ENCODE measurements around the gene MYH15. TPM values are rescaled to one million over a fixed set of nuclear protein-coding genes. Genes with fewer than 3 reads are reported as not detected.

MYH15 gene
- total RNA-seq, 1 donor, result 0.84 TPM

DNA sequence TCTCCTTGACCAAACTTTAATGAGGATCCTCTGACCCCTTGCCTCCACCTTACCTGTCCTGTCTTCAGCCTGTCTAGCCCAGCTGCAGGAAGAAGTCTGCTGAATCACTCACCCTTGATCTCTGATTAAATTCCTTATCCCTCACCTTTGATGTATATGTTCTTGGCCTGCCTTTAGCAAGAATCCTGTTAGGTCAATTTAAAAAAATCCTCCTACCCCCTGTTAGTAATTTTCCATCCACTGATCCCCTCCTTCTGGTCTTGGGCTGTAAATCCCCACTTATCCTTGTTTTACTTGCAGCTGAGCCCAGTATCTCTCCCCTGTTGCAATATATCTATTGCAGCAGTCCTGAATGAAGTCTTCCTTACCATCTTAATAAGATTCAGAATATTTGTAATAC lies 39.0 kb downstream of the MYH15 start:
- no peak overlapping the region for H3K4me3 ChIP-seq (ENCODE audit: low read length)
- H3K9me3 ChIP-seq (ENCODE audit: low read depth, low read length), result no peaks in the 10 kb centered on the region
- H3K27me3 ChIP-seq (ENCODE audit: insufficient read depth, low read length), result no peaks in the 10 kb centered on the region
- H3K4me1 ChIP-seq (ENCODE audit: insufficient read depth, low read length), result no peaks in the 10 kb centered on the region

DNA sequence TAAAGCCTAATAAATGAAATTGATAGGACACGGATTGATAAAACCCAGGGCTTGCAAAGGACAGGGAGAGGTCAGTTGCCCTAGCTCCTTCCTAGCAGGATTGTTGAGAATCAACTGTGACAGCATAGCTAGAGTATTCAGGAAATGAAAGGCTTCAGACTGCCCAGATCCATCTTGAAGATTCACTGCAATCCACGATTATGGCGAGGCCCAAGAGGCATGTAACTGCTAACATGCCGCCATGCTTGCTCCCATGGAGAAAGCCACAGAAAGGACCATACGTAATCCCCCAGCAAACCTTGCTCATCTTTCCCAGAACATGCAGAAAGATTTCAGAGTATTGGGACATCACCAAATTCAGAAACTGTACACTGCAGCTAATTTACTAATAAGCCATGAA lies 41.3 kb downstream of the MYH15 start:
- Histone ChIP-seq H3K4me1 (ENCODE audit: insufficient read depth, low read length) (no peaks in the 10 kb centered on the region), H3K4me3 (ENCODE audit: low read length) (no peak overlapping the region), H3K27me3 (ENCODE audit: insufficient read depth, low read length) (no peaks in the 10 kb centered on the region), H3K9me3 (ENCODE audit: low read depth, low read length) (no peaks in the 10 kb centered on the region)

DNA sequence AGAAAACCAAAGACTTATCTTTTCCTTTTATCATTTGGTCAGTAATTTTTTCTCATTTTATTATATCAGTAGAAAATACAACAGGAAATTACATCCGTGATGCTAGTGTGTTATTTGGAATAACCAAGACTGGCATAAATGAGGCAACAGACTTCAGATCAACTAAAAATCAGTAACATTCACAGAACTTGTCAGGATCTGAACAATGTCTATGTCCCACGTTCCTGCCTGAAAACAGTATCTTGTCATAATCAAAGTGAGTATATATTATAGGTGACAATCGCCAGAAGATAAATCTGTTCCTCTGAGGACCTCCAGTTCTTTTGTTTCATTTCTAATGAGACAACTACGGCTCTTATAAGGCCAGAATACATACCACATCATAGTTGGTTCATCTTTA lies 41.8 kb downstream of the MYH15 start:
- Histone ChIP-seq H3K9me3 (ENCODE audit: low read depth, low read length) (no peaks in the 10 kb centered on the region), H3K4me3 (ENCODE audit: low read length) (no peak overlapping the region), H3K4me1 (ENCODE audit: insufficient read depth, low read length) (no peaks in the 10 kb centered on the region), H3K27me3 (ENCODE audit: insufficient read depth, low read length) (no peaks in the 10 kb centered on the region)

DNA sequence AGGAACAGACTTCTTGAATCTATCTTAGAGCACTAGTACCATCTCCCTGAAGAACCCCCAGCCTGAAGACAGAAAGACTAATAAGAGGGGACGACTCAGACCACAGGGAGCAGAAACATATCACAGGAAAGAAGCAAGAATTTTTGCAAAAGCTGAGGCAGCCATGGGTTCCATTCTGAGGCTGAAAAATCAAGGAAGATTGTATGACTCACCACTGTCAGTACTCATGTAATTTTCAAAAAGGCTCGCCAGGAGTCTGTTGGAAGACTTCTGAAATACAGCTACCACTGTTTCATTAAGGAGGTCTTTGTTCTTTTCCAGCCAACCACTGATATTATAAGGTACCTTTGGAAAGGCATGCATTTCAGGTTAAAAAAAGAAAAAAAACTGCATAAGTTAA lies 47.5 kb downstream of the MYH15 start:
- Histone ChIP-seq H3K9me3 (ENCODE audit: low read depth, low read length) (no peaks in the 10 kb centered on the region), H3K4me1 (ENCODE audit: insufficient read depth, low read length) (no peaks in the 10 kb centered on the region), H3K27me3 (ENCODE audit: insufficient read depth, low read length) (no peaks in the 10 kb centered on the region)

DNA sequence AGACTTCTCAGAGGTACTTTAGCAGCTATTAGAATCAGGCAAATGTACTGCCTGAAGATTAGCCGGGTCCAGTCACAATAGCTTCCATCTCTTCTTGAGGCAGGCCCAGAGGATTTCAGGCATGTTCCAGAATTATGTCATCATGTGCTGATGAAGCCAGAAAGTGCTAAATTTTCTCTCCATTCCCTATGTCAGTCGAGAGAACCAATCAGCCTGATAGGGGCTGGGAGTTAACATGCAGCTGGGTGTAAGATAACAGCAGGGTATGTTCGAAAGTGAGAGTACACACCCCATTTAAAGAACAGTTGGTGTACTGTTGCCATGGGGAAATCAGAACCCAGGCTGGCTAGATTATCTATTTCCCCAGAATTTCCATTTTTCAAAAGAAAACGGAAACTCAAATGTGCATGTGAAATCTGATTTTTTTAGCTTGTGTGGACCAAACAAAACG lies 48.7 kb downstream of the MYH15 start:
- Histone ChIP-seq H3K27me3 (ENCODE audit: insufficient read depth, low read length) (no peaks in the 10 kb centered on the region), H3K9me3 (ENCODE audit: low read depth, low read length) (no peaks in the 10 kb centered on the region), H3K4me1 (ENCODE audit: insufficient read depth, low read length) (no peaks in the 10 kb centered on the region), H3K4me3 (ENCODE audit: low read length) (no peak overlapping the region)

More for the DNA sequence above, 47.5 kb downstream of the MYH15 start:
- no peak overlapping the region for H3K4me3 ChIP-seq (ENCODE audit: low read length)

DNA sequence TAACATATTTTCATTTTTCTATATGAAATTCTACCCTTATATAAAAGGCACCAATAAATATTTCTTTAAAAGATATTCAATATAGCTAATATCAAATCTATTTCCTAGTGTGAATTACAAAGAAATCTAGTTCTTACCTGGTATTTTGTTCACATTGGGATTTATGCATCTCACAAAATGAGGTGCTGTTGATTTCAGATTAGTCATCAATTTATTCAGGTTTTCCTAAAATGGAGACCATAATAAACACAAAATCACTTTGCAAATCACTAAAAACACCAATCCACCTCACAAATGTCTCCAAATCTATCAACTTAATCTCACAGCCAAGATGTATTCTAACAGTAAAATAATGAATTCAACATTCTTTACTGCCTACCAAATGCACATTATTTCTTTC lies 51.2 kb downstream of the MYH15 start:
- no peaks in the 10 kb centered on the region for H3K4me1 ChIP-seq (ENCODE audit: insufficient read depth, low read length)
- no peaks in the 10 kb centered on the region for H3K9me3 ChIP-seq (ENCODE audit: low read depth, low read length)
- H3K27me3 ChIP-seq (ENCODE audit: insufficient read depth, low read length), result no peaks in the 10 kb centered on the region
- H3K4me3 ChIP-seq (ENCODE audit: low read length), result no peak overlapping the region

DNA sequence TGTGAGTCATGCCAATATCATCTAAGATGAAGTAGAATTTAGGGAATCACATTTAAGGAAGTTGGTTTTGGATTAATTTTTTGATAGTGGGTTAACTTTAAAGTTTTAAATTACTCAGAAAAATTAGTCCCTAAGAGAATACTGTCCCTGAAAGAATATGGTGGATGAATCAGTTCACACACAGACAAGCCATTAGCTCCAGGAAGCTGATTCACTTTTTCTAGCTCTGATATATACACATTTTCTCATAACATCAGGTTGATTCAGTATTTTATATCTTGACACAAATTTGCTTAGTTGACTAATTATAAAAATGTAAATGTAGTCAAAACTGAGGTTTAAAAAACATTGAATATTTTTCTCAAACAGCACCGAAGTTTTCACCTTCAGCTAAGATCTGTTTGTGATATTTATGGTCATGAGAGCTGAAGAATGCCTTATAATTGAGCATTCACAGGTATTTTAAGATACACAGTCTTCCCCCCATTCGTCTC lies 55.1 kb downstream of the MYH15 start:
- no peak overlapping the region for H3K4me3 ChIP-seq (ENCODE audit: low read length)
- no peaks in the 10 kb centered on the region for H3K4me1 ChIP-seq (ENCODE audit: insufficient read depth, low read length)
- no peaks in the 10 kb centered on the region for H3K27me3 ChIP-seq (ENCODE audit: insufficient read depth, low read length)
- peaks cover 3% of the 10 kb centered on the region for H3K9me3 ChIP-seq (ENCODE audit: low read depth, low read length)

DNA sequence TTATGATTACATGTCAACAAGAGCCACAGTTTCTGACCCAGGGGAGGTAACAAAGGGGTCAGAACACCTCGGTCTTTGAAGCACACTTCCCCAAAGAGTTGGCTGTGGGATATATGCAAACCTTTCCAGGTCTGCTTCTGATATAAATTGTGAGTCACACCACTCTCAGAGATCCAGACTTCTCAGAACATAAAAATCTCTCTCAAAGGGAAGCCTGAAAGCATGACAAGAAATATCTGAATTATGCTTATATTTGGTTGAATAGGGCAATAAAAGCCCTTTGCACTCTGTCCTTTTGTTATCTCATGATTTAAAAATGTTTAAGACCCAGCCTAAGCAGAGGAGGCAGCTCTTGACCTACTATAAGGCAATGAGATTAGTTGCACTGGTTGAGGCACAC lies 56.8 kb downstream of the MYH15 start:
- Histone ChIP-seq H3K4me1 (ENCODE audit: insufficient read depth, low read length) (no peaks in the 10 kb centered on the region), H3K27me3 (ENCODE audit: insufficient read depth, low read length) (no peaks in the 10 kb centered on the region), H3K4me3 (ENCODE audit: low read length) (no peak overlapping the region), H3K9me3 (ENCODE audit: low read depth, low read length) (peaks cover 19% of the 10 kb centered on the region)

DNA sequence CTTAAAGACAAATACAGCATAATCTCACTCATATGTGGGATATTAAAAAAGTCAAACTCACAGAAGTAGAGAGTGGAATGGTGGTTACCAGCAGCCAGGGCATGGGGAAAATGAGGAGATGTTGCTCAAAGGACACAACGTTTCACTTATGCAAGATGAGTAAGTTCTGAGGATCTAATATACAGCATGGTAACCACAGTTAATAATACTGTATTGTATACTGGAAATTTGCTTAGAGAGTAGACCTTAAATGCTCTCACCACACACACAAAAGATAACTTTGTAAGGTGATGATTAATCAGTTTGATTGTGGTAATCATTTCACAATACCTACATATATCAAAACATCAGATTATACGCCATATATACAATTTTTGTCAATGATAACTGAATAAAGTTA lies 60.0 kb downstream of the MYH15 start:
- Histone ChIP-seq H3K27me3 (ENCODE audit: insufficient read depth, low read length) (no peaks in the 10 kb centered on the region), H3K4me3 (ENCODE audit: low read length) (no peak overlapping the region), H3K9me3 (ENCODE audit: low read depth, low read length) (peaks cover 44% of the 10 kb centered on the region), H3K4me1 (ENCODE audit: insufficient read depth, low read length) (no peaks in the 10 kb centered on the region)

DNA sequence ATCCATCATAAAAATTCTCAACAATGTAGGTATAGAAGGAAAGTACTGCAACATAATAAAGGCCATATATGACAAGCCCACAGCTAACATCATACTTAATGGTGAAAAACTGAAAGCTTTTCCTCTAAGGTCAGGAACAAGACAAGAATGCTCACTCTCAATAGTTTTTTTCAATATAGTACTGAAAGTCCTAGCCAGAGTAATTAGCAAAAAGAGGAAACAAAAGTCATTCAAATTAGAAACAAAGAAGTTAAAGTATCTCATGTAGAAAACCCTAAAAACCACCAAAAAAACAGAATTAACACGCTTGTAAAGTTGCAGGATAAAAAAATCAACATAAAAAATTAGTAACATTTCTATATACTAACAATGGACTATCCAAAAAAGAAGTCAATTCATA lies 61.8 kb downstream of the MYH15 start:
- no peaks in the 10 kb centered on the region for H3K27me3 ChIP-seq (ENCODE audit: insufficient read depth, low read length)
- no peak overlapping the region for H3K4me3 ChIP-seq (ENCODE audit: low read length)
- no peaks in the 10 kb centered on the region for H3K4me1 ChIP-seq (ENCODE audit: insufficient read depth, low read length)
- H3K9me3 ChIP-seq (ENCODE audit: low read depth, low read length), result peaks cover 44% of the 10 kb centered on the region

DNA sequence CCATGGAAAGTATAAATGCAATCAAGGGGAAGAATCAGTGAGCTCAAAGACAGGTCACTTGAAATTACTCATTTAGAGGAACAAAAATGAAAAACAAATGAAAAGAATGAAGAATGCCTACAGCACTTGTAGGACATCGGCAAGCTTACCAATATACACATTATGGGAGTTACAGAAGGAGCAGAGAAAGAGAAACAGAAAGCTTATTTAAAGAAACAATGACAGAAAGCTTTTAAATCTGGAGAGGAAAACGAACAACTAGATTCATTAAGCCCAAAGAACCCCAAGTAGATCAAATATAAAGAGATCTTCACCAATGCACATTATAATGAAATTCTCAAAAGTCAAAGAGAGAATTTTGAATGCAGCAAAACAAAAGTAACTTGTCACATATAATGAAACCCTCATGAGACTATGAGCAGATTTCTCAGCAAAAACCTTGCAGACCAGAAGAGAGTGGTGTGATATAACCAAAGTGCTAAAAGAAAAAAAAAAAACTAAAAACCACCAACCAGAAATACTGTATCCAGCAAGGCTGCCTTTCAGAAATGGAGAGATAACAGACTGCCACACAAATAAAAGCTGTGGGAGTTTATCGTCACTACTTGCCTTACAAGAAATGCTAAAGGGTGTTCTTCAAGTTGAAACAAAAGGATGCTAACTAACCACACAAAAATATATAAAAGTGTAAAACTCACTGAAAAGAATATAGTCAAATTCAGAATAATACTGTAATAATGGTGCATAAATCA lies 63.1 kb downstream of the MYH15 start:
- Histone ChIP-seq H3K9me3 (ENCODE audit: low read depth, low read length) (peaks cover 44% of the 10 kb centered on the region), H3K4me3 (ENCODE audit: low read length) (no peak overlapping the region), H3K4me1 (ENCODE audit: insufficient read depth, low read length) (no peaks in the 10 kb centered on the region), H3K27me3 (ENCODE audit: insufficient read depth, low read length) (no peaks in the 10 kb centered on the region)

DNA sequence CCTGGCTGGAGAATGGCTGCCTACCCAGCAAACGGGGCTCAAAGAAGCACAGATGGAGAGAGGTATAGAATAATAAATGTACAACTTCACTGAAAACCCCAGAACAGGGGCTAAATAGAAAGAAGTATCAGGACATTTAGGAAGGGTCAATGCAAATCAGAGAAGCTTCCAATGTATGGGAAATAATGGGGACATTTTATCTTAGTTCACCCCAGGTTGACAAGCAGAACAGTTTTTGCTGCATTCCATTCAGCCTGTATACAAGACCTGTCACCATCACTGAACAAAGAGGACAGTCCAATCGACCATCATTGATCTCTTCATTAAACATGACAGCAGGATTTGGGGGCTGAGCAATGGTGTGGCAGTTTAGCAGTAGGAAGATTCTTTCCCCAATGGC lies 68.1 kb downstream of the MYH15 start:
- Histone ChIP-seq H3K27me3 (ENCODE audit: insufficient read depth, low read length) (no peaks in the 10 kb centered on the region), H3K9me3 (ENCODE audit: low read depth, low read length) (peaks cover 12% of the 10 kb centered on the region), H3K4me3 (ENCODE audit: low read length) (no peak overlapping the region), H3K4me1 (ENCODE audit: insufficient read depth, low read length) (no peaks in the 10 kb centered on the region)

DNA sequence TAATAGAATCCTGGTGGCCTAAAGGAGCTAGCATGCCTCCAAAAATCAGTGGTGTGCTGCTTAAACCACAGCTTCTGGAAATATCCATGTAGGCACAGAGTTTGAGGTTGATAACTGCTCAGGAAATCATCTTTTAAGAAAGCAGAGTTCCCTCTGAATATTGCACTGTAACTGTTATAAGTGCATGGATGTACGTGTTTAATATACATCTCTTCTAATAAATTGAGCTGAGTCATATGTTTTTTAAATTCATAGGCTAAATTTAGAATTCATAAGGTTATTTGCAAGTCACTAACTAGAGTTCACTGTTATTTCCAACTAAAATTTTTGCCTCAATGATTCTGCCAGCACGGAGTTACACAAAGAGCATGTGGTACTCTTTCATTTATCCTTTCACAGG lies 68.9 kb downstream of the MYH15 start:
- Histone ChIP-seq H3K9me3 (ENCODE audit: low read depth, low read length) (peaks cover 4% of the 10 kb centered on the region), H3K4me3 (ENCODE audit: low read length) (no peak overlapping the region), H3K4me1 (ENCODE audit: insufficient read depth, low read length) (no peaks in the 10 kb centered on the region), H3K27me3 (ENCODE audit: insufficient read depth, low read length) (no peaks in the 10 kb centered on the region)

DNA sequence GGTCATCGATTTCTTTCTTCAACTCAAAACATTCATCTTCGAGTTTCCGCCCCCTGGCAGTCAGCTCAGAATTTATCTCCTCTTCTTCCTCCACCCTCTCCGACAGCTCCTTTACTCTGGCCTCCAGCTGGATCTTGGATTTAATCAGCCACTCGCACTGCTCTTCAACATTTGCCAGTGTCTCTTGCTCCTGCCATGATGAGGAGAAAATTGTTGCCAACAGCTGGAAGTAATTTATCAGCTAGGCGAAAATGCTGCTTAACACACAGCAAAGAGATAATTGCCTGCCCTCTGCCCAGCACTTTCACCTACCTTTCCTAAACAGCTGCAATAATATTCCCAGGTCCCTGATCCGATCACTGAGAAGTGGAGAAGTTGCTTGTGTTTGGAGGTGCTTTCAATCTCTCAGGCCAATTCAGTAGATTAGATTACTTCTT lies 69.3 kb downstream of the MYH15 start:
- Histone ChIP-seq H3K27me3 (ENCODE audit: insufficient read depth, low read length) (no peaks in the 10 kb centered on the region), H3K9me3 (ENCODE audit: low read depth, low read length) (peaks cover under 1% of the 10 kb centered on the region), H3K4me3 (ENCODE audit: low read length) (no peak overlapping the region), H3K4me1 (ENCODE audit: insufficient read depth, low read length) (no peaks in the 10 kb centered on the region)

DNA sequence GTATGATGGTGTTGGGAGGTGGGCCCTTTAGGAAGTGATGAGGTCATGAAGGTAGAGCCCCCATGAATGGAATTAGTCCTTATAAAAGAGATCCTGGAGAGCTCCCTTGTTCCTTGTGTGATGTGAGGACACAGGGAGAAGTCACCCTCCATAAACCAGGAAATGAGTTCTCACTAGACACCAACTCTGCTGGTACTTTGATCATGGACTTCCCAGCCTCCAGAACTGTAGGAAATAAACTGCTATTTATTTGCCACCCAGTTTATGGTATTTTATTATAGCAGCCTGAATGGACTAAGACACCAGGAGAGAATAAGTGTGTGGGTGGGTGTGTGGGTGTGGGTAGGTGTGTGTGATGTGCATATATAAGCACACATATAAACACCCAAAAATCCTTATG lies 71.9 kb downstream of the MYH15 start:
- Histone ChIP-seq H3K4me1 (ENCODE audit: insufficient read depth, low read length) (no peaks in the 10 kb centered on the region), H3K27me3 (ENCODE audit: insufficient read depth, low read length) (no peaks in the 10 kb centered on the region), H3K4me3 (ENCODE audit: low read length) (no peak overlapping the region), H3K9me3 (ENCODE audit: low read depth, low read length) (no peaks in the 10 kb centered on the region)

DNA sequence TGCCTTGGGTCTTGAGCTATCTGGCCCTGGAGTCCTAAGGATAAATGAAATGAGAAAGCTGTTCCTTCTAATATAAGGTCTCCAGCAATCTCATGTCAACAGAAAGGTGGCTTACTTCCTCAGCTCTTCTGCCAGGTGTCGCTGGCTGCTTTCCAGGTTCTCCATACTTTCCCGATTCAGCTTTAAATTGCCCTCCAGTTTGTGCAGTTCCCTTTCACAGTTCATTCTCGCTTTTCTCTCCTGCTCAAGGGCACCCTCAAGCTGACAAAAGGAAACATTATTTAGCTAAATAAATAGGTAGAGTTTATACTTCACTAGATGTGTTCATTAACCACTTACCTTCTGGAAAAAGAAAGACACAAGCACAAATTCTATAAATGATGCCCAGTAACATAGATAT lies 73.0 kb downstream of the MYH15 start:
- Histone ChIP-seq H3K4me1 (ENCODE audit: insufficient read depth, low read length) (no peaks in the 10 kb centered on the region), H3K9me3 (ENCODE audit: low read depth, low read length) (no peaks in the 10 kb centered on the region), H3K27me3 (ENCODE audit: insufficient read depth, low read length) (no peaks in the 10 kb centered on the region), H3K4me3 (ENCODE audit: low read length) (no peak overlapping the region)

Data from mononuclear cell (primary cell).